Dedifferentiated amniotic fluid mesenchymal stem cell (primary cell): Measurements from ENCODE around the gene ECT2.
"Not testable (repeated sequence)": the region's sequence is repeated elsewhere in the genome, so short reads cannot be mapped to it uniquely, and the experiment has no call there.

Experiments used
- DNase-seq: peaks from one replicate; pipeline ENCODE4 v3.0.0-alpha.2; 2016; ENCODE audit errors: extremely low spot score

ECT2 gene, protein sequence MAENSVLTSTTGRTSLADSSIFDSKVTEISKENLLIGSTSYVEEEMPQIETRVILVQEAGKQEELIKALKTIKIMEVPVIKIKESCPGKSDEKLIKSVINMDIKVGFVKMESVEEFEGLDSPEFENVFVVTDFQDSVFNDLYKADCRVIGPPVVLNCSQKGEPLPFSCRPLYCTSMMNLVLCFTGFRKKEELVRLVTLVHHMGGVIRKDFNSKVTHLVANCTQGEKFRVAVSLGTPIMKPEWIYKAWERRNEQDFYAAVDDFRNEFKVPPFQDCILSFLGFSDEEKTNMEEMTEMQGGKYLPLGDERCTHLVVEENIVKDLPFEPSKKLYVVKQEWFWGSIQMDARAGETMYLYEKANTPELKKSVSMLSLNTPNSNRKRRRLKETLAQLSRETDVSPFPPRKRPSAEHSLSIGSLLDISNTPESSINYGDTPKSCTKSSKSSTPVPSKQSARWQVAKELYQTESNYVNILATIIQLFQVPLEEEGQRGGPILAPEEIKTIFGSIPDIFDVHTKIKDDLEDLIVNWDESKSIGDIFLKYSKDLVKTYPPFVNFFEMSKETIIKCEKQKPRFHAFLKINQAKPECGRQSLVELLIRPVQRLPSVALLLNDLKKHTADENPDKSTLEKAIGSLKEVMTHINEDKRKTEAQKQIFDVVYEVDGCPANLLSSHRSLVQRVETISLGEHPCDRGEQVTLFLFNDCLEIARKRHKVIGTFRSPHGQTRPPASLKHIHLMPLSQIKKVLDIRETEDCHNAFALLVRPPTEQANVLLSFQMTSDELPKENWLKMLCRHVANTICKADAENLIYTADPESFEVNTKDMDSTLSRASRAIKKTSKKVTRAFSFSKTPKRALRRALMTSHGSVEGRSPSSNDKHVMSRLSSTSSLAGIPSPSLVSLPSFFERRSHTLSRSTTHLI

DNA sequence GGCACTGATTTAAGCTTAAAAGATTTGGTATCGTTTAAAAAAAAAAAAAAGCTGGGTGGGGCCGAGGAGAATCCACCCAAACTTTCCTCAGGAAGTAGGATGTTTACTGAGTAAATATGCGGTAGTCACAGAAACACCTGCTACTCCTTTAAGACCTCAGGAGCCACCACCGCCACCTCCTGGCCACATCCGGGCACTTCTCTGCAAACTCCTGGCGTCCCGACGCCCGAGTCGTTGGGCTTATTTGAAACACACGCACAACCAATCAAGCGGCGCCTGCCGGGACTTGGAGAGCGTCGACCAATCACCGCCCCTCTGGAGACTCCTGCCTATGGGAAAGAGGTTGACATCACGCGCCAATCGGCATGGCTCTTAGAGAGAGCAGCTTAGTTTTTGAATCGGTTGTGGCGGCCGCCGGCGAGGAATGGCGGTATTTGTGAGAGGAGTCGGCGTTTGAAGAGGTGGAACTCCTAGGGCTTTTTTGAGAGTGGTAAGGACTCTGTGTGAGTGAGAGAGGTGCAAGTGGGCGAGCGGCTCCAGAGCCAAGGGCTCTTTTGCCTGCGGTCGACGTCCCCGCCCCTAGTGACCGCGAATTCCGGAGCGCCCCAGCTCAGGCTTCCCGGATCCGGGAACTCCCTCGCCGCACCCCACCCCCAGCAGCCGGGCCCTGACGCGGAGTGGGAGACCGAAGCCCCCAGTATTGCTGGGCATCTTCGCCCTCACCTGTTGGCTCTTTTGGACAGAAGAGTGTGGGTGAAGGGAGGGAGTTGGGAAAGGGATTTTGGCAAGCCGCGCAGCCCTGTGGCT is at the start of gene ECT2:
Gene ECT2 (plus strand): TSS at position 359 of the 807 bp plus-strand sequence. CDS start 3,805 bp downstream, outside the sequence.
- peak; percentile 100 for DNase-seq

DNA sequence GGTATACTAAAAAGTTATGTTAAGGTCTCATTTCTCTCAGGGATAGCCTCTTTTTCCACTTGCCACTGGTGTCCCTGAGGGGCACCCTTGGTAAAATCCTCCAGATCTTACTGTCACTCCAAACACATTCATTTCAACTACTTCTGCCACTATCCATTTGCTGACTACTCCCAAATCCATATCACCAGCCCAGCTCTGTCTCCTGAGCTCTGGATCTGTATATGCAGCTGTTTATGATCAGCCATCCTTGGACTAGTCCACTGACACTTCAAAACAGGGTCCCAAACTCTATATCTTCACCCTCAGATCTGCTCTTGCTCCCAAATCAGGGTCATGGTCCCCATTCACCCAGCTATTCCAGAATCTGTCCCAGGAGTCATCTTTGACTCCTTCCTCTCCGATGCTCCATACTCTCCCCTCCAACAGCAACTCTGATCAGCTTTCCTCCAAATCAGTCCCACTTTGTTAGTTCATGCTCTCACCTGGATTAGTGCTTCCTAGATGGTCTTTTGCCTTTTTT is 49.5 kb upstream of the ECT2 start:
- DNase-seq: no peak

DNA sequence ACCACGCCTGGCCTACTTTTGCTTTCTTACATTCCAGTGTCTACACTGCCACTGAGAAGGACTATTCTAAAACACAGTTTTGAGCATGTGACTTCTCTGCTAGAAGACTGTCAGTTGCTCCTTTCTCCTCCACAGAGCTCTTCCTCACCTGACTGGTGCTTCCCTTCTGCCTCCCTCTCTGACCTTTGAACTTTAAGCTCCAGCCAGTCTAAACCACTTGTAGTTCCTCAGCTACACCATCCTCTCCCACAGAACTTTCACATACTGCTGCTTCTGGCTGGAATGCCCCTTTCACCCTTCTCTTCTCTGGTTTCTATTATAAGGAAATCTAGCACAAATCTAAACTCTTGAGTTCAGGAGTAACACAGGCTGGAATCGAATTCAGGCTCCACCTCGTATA is 48.8 kb upstream of the ECT2 start:
- no peak for DNase-seq

DNA sequence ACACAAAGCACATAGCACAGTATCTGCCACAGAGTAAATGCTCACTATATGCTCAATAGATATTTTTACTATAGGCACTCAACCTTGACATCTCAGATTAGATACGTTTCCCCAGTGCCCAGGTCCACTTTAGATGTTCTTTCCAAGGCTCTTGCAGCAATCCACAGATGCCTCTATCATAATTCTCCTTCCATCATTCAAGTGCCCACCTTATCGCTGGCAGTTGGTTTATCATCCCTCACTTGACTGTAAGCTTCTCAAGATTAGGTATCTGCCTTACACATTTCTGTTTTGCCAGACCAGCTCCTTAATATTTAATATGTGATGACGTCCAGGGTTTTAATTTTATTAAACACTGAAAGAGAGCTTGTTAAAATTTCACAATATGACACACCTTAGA is 48.3 kb upstream of the ECT2 start:
- DNase-seq: no peak

DNA sequence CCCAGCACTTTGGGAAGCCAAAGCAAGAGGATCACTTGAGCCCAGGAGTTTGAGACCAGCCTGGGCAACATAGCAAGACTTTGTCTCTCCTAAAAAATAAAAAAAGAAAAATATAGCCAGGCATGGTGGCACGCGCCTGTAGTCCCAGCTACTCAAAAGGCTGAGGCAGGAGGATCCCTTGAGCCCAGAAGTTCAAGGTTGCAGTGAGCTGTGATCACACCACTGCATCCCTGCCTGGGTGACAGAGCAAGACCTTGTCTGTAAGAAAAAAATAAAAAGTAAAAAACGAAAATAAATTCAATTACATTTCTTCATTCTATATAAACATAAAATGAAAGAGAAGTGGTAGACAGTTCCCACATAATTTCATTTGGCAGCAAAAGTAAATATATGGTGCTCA is 47.8 kb upstream of the ECT2 start:
- DNase-seq: not testable (repeated sequence)

DNA sequence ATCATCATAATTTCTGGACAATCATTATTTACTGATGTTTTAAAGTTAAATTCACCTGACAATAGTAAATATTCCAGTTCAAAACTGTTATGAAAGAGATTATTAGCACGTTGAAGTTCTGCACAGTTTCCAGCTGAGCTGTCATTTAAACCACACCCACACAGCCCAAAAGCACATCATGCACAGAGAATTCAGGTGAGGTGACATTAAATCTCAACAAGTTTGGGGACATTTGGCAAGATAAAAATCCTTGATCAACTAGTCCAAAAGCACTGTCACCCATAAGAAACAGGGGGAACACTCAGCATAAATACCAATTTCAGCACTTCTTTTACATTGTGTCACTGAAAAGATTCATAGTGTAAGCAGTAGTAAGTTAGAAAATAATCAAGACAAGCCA is 46.5 kb upstream of the ECT2 start:
- DNase-seq: no peak

DNA sequence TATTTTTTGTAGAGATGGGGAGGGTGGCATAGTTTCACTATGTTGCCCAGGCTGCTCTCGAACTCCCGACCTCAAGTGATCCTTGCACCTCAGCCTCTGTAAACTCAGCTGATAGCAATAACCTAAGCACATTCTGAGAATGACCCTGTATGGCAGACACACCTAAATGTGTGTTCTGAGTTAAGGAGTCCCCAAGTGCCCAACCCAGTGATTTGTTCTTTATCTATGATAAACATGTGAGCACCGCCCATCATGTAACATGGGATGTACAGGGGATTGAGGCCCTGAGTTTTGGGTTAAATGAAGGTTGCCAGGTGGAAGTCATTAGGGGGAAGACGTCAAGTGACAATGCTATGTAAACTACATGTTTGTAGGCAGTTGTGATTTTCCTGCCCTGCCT is 45.4 kb upstream of the ECT2 start:
- DNase-seq: peak; percentile 14

DNA sequence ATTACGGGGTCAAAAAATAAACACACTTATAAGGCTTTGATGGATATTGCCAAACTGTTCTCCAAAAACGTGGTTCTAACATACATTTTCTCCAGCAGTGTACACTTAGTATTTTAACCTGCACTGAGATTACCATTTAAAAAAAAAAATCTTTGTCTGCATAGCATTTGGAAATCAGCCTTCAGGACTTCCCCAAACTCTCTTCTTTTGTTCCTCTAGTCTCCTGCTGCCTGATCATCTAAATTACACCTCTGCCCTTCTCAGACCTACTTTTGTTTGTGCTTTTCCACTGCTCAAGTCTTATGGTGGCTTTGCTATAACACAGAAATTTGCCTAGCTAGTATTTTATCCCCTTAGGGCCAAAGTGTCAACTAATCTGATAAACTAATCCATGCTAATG is 43.5 kb upstream of the ECT2 start:
- DNase-seq: no peak

DNA sequence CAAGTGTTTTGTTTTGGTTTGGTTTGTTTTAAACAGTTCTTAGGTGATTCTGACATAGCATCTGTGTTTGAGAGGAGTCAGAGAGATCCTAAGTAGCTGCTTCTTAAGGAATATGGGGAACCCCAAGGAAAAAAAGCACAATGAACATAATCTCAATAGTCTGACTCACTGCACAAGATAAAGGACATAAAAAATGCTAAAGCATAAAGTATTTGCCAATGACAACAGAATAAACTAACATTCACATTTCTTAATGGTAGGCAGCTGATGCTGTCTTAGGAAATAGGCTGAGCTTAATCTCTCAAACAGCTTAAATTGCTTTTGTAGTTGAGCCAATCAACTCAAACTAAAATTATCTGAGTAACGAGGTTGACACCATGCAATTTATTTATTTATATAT is 42.6 kb upstream of the ECT2 start:
- peak; percentile 36 for DNase-seq

DNA sequence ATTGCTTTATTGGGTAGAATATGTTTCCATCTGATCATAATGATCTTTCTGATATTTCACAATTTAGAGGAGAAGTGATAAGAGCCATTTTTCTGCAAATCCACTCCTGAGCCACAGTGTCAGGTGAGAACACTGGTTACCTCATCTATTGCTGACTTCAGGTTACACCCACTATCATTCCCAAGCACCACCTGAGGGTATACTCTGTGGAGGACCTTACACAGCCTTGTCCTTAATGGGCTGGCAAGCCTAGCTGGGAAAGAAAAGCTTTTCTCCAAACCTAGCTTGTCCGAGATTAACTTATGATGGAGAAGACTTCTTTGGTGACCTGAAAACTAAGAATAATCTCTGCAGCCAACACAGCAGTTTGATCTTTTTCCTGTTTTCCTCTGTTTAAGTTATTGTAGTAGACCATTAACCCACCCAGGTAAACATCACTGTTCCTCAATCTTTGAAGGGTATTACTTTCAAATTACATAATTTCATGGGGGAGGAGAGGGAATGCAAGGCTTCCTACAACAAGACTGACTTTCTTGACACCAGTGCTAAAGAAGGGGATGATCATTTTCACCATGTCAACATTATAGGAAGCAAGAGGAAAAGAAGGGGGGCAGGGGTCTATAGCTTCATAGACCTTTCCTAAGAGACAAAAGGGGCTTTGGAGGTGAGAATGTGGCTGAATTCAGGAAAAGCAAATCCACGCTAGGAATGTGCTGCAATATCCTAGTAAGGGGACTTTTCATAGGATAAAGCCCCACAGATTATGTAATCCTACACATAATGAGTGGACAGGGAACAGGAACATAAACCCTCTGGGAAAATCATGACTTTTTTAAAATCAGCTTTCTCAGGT is 41.4 kb upstream of the ECT2 start:
- DNase-seq: no peak

DNA sequence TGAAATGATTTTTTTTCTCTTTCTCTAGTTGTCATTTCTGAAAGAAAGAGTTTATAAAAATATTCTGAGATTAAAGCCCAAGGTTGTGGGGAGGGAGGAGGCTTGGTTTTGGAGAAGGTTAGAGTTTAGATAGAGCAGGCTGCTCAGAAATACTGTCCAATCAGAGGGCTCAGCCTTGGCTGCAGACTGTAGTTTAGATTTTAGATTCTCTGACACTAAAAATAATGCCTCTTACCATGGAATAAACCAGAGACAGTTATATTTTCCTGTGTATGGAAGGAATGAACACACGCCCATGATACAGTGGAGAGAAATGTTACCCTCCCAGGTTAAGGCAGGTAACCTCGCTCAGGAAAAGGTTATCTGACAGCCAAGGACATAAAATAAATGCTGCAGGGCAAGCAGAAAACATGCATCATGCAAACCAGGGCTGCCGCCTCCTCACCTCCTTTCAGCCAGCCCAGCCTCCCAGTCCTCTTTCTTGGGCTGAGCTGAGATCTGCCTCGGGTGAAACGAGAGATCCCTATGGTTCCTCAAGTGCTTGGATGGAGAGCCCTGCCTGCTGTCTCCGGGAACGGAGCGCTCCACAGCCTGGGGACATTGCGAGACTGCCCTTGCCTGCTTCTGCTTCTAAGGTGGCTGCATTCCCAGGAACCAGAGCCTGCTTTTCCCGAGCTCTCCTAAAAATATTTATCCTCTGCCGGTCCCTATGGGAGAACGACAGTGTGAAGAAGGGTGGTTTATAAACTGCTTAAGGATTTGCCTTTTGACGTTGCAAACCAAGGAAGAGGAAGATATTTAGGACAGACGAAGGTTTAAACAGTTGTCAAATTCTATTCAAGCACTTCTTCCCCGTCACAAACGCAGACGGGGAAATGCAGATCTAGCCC is 40.5 kb upstream of the ECT2 start:
- DNase-seq: peak; percentile 47

DNA sequence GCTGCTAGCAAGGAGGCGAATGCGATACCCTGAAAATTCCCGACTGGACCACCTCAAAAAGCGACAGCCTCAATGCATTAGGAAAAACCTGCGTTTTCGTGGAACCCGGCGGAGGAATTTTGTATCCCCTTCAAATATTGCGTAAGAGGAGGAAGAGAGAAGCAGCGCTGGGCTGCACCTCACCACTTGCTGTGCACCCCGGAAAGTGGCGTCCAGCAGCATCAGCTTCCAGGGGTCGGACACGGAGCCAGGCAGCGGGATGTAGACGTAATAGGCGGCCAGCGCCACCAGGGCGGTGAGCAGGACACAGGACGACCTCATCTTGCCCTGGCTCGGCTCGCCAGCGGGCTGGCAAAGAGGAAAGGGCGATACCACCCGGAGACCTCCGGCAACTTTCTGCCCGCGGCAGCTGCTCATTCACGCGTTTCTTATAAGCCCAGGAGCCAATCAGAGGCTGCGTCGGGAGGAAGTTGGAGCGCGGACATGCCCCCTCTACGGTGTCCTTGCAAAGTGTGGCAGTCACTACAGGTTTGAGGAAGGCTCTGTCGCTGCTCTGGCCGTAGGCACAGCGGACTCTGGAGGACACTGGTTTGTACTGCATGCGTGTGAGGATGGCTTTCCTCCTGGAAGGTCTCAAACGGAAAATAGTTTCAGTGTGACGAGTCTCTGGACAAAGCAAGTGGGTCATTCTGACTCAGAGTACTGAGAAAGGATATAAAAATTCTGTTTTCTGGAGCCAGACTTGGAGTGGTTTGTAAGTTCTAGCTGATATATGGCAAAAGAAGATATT is 39.7 kb upstream of the ECT2 start, which contains the start of gene NCEH1:
Gene NCEH1 (minus strand): TSS at position 404 of the 790 bp plus-strand sequence. CDS start 83 bp downstream, at position 321.
- DNase-seq: peak; percentile 98

DNA sequence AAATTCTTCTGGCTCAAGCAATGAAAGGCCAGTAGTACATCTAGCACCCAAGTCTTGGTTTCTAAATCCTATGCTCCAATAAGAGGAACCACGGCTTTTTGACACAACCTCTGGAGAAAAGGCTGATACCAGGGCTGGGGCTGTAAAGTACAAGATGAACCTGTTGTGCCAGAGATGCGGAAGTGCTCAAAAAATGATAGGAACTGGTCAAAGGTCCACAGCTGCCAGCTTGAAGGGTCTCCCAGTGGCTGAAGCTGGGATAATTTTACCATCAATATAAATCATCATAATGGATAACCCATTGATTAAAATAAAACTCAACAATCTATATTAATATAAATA is 39.1 kb upstream of the ECT2 start:
- DNase-seq: no peak

DNA sequence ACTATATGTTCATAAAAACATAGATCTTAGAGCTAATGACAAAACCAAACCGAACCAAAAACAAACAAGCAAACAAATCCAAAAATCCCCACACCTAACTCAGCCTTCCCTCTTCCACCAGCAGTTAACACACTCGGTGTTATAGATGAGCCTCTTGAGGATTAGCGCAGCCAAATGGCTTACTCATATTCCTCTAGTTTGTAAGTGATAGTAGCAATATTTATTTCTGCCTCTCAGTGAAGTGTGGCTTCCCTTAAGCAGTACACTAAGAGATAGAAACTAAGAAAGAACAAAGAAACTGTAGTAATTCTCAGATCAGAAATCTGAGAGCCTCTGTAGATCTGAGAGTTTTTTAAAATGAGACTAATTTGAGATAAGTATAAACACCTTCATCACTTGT is 37.2 kb upstream of the ECT2 start:
- no peak for DNase-seq

DNA sequence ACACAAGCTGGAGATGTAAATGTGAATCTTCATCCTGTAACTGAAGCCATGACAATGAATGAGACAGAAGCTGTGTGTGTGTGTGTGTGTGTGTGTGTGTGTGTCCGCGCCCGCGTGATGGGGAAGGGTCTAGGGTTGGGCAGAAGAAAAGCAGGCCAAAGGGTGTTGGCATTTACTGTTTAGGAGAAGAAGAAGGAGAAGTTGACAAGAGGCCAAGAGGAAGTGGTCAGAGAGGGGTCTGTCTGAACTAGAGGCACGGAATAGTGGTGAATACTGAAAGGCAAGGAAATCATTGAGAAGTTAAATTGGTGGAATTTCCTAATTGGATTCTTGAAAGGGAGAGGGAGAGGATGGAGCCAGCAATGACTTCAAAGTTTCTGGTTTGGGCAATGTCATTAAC is 34.0 kb upstream of the ECT2 start:
- no peak for DNase-seq

DNA sequence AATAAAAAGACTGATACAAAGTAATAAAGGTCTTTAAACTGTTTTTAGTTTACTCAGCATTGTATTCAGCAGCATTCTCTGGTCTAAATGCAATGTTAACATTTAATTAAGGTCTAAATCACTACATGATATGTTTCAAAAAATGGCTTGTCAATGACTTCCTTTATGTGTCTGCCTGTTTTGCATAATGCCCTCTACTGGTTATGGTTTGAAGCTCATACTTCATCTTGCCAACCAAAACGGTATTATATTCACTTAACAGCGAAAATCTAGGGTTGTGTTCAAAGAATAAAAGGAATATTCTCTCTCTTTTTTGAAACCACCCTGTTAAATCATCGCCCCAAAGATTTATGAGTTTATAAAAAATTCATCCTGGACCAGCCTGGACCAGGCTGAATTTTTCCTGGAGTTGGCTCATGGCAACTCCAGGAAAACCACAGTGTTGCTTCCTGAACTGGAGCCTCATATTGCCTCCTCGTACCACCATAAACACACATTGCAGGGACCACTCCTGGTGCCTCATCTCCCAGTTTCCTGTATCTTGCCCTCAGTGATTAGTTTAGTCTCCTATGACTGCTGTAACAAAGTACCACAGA is 32.9 kb upstream of the ECT2 start:
- DNase-seq: no peak

DNA sequence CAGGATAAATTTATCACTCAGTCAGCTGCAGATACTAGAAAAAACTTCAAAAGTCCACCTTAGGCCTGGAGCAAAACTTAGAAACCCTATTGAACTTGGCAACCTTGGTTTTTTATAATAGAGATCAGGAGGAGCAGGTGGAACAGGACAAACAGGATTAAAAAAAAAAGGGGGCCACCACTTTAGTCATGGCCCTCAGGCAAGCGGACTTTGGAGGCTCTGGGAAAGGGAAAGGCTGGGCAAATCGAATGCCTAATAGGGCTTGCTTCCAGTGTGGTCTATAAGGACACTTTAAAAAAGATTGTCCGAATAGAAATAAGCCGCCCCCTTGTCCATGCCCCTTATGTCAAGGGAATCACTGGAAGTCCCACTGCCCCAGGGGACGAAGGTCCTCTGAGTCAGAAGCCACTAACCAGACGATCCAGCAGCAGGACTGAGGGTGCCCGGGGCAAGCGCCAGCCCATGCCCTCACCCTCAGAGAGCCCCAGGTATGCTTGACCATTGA is 27.9 kb upstream of the ECT2 start:
- DNase-seq: not testable (repeated sequence)

DNA sequence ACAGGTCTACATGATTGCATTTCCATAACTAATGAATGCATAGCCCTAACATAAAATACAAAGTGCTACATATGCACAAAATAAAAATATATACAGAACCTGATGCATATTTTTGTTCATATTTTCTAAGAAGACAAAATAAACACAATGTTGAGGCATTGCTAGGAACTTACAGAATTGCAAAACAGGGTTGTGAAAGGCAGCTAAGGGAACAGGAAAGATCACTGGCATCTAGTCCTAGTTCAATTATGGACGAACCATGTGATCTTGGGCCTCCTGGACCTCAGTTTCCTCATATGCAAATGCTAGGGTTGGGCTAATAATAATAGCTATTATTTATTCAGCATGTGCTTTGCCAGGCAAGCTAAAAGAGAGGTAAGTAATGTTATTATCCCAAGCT is 24.1 kb upstream of the ECT2 start:
- no peak for DNase-seq
